ENCODE data around the gene CCNYL1.
"Not testable (repeated sequence)": the region's sequence is repeated elsewhere in the genome, so short reads cannot be mapped to it uniquely, and the experiment has no call there.

The CCNYL1 gene

DNA sequence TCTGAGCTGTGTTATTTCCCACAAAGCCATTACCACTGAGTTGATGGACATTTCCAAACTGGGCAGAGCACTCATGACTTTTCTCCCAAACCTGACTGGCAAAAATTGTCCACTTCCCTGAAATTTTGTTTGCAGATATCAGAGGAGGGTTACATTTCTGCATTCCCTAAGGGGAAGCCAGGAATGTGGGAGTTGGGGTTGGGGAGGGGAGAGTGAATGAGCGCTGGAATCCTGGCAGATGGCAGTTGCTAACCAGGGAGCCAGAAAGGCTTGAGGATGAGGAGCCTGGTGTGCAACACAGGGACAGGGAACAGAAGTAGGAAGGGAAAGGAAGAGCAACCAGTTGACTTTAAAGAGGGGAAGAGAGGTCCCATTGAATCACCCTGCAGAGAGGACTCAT, 14.0 kb upstream of the CCNYL1 start:
- no peak for DNase-seq (ENCODE audit: low read depth)

DNA sequence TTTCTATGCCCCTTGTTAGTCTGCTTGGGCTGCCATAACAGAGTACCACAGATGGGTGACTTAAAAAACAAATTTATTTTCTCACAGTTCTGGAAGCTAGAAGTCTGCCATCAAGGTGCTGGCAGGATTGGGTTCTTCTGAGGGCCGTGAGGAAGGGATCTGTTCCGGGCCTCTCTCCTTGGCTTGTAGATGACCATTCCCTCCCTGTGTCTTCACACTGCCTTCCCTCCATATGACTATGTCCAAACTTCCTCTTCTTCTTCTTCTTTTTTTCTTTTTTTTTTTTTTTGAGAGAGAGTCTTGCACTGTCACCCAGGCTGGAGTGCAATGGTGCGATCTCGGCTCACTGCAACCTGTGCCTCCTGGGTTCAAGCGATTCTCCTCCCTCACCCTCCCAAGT, 13.1 kb upstream of the CCNYL1 start:
- no peak for DNase-seq (ENCODE audit: low read depth)

DNA sequence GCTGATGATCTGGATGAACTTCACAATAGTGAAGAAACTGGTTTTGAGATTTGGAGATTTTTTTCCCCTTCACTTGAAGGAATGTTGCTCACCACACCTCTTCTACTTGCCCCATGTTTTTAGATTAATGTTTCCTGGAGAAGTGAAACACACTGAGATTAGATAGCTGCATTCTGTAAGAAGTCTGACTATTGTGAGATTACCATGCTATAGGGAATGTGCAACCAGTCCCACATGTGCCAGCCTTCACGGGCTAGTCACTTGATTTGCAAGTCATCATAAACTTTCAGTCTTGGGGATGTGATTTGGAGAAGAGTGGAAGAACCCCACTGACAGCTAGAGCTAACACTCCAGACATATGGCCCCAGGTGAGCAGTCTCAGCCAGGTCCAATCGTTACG, 7.4 kb upstream of the CCNYL1 start:
- no peak for DNase-seq (ENCODE audit: low read depth)

DNA sequence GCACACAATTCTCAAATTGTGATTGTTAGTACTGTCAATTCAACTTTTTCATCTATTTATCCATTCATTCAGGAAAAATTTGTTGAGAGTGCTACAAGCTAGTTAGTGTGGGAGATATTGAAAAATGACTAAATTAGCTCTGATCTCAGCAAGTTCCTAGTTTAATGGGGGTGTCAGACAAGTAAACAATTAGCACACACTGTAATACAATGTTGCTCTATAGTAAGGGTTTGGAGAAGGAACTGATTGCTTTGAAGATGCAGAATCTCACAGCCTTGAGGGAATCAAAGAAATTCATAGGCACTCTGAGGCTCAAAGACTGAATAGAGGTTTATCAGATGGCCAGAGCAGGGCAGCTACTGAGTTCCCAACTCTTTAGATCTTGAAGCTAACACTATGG, 6.8 kb upstream of the CCNYL1 start:
- no peak for DNase-seq (ENCODE audit: low read depth)

DNA sequence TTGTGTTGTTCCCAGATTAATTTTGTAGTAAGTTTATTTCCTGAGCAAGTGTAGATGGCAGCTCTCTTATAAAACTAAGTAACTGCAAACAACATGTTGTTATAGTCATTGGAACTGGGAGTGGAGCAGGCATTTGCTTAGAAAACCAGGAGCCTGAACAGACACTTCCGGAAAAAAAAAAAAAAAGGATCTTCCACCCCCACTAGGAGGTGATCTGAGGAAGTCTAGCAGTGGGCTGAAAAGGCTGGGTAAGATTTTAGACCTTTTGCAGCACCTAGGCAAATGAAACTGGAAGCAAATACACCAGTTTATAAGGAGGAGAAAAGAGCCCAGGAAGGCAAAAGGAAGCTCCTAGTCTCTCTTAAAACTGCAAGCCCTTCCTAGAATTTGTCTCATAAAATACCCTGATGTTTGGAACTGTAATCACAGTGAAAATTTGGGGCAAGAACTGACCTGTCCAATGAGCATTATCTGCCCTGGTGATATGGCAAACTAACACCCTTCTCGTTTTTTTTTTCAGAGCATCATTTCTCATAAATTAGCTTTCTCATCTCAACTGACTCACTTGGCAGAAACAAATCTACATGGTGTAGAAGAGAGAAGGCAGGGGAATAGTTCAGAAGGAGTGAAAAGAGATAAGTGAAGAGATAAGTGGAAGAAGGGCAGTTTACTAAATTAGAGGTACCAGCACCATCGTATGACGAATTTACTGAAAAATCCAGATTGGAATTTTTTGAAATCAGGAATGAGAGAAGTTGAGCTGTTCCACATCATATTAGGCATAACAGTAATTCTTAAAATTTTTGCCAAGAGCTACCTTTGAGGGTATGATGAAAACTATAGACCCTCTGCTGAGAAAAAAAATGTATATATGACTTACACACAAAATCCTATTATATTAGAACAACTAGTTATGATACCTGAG, 4.2 kb upstream of the CCNYL1 start:
- no peak for DNase-seq (ENCODE audit: low read depth)

DNA sequence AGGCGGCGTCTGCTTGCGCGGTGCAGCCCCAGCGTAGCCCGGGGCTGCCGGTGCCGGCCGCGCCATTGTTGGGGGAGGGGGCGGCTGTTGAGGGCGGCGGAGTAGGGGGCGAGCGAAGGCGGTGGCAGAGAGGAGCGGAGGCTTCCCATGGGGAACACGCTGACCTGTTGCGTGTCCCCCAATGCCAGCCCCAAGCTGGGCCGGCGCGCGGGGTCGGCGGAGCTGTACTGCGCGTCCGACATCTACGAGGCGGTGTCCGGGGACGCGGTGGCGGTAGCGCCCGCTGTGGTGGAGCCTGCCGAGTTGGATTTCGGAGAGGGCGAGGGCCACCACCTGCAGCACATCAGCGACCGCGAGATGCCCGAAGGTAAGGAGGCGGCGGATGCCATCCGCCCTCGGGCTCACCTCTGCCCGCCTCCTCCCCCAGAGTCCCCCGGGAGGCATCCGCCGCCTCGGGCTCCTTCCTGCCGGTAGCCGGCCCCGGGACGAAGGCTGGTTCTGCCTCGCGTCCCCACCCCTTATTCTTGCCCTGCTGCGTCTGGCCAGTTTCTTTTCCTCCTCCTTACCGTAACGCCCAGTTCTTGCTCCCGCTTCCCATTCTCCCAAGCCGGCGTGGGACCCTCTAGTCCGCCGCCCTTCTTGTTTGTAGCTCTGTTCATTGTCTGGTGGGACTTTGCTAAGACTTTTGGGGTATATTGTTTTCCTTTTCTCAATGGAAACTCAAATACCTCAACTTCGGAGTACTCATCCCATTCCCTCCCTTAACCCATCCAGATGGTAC, 500 bp downstream of the CCNYL1 start:
- peak; percentile 26 for DNase-seq (ENCODE audit: low read depth)

DNA sequence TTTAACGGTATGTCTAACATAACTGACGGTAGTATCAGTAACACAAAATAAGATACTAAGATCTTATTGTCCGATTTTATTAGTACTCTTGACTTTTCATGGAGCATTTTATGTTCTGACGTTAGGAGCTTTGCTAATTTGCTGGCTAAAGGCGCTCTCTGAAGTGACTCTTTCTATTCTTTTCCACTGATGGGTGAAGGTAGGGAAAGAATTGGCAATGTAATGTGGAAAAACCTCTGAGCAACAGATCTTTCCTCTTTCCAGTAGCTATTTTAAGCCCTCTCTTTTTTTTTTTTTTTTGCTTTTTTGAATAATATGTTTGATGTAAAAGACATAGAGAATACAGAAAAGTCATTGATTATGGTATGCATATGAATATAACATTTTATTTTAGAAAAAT, 4.6 kb downstream of the CCNYL1 start:
- no peak for DNase-seq (ENCODE audit: low read depth)

DNA sequence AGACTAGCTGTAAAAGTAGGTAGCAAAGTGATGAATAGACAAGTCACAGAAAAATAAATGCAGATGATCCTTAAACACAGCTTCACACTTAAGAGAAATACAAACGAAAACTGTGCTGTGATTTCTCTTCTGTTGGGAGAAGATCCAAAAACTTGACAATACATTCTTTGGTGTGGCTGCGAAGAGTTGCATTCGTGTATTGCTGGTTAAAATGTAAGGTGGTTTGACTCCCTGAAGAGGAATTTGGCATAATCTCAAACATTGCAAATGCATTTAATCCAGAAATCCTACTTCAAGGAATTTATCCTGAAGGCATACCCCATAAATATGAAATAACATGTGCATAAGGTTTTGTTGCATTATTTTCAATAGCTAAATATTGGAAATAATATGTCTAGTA, 7.1 kb downstream of the CCNYL1 start:
- no peak for DNase-seq (ENCODE audit: low read depth)

DNA sequence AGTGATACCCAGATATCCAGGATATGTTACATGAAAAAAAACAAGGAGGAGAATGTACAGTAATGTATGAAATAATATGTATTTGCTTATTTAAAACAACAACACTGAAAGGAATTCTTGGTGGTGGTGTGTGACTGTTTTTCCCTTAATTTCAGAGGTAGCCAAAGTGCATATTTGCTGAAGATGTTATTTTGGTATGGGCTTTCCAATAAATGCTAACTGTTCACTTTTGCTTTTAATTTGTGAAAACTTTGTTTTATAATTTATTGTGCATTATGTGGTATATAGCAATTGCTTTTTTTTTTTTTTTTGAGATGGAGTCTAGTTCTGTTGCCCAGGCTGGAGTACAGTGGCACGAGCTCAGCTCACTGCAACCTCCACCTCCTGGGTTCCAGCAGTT, 7.6 kb downstream of the CCNYL1 start:
- DNase-seq (ENCODE audit: low read depth), result no peak

DNA sequence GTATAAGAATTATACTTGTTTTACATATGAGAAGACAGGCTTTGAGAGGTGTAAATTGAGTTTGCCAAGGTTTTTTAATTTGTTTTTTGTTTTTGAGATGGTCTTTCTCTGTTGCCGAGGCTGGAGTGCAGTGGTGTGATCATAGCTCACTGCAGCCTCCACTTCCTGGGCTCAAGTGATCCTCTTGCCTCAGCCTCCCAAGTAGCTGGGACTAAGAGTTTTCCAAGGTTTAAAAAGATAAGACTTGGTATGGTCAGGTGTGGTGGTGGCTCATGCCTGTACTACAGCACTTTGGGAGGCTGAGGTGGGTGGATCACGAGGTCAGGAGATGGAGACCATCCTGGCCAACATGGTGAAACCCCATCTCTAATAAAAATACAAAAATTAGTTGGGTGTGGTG, 8.2 kb downstream of the CCNYL1 start:
- not testable (repeated sequence) for DNase-seq (ENCODE audit: low read depth)

DNA sequence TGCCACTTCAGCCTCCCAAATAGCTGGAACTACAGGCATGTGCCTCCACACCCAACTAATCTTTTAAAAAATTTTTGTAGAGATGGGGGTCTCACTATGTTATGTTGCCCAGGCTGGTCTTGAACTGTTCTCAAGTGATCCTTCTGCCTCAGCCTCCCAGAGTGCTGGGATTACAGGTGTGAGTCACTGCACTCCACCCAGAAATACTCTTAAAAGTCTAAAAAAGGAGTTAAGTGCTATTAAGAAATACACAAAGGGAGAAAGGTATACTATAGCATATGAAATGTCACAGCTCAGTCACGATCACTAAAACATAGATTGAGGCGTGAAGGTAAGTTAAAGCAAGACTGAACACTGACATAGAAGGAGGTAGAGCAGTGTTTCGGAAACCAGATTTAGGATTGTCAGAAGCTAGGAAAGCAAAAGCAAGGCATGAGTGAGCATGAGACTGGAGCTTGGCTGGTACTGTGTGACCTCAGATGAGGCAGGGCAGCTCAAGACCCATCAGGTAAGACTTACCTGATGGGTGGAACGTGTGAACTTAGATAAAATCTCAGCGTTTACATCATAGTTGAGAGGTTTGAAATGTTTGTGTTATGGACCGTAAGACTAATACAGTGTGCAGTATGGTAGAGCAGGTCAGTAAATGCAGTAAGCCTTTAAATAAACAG, 9.2 kb downstream of the CCNYL1 start:
- DNase-seq (ENCODE audit: low read depth), result no peak

DNA sequence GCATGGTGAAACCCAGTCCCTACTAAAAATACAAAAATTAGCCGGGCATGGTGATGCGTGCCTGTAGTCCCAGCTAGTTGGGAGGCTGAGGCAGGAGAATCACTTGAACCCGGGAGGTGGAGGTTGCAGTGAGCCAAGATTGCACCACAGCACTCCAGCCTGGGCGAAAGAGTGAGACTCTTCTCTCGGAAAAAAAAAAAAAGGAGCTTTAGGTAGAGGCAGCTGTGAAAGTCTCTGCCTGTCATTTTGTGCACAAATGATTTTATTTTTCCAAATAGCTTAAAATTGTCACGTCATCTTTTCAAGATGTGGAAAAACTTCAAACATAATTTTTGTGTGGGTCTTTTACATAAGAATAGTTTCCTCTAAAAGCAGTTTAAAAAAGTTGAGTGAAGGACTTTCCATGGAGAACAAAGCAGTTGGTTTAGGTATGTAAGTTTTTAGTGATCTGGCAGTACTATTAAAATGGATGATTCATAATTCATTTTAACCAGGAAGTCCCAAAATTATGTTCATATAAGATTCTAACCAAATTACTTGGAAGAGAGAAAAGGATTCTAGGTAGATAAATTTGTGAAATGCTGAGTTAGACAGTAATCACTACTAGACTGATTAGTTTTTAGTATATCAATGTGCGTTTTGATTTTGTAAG, 11.5 kb downstream of the CCNYL1 start:
- no peak for DNase-seq (ENCODE audit: low read depth)

DNA sequence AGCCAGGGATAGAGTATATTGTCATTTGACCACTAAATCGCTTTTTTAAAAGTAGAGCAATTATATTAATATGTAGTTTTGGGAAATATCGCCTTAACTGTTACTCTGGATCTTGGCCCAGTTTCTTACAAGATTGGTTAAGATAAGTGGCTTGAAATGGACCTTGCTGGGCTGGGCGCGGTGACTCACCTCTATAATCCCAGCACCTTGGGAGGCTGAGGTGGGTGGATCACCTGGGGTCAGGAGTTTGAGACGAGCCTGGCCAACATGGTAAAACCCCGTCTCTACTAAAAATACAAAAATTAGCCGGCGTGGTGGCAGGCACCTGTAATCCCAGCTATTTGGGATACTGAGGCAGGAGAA, 12.0 kb downstream of the CCNYL1 start:
- DNase-seq (ENCODE audit: low read depth), result not testable (repeated sequence)

DNA sequence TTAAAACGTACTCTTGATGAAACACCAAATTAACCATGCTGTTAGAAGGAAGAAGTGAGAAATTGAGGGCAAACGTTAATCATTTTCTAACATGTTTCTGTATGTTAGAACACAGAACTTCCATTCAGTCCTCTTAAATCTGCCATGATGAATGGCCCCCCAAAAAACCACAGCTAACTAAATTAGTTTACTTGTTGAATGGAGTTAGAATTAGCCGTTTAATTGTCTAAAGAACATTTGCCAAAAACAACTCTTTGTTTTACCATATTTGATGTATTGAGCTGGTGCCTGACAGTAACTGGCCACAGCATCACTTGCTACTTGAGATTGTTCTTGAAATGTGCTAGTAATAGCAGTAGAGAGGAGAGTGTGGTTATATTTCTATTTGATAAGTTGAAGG, 12.7 kb downstream of the CCNYL1 start:
- no peak for DNase-seq (ENCODE audit: low read depth)

DNA sequence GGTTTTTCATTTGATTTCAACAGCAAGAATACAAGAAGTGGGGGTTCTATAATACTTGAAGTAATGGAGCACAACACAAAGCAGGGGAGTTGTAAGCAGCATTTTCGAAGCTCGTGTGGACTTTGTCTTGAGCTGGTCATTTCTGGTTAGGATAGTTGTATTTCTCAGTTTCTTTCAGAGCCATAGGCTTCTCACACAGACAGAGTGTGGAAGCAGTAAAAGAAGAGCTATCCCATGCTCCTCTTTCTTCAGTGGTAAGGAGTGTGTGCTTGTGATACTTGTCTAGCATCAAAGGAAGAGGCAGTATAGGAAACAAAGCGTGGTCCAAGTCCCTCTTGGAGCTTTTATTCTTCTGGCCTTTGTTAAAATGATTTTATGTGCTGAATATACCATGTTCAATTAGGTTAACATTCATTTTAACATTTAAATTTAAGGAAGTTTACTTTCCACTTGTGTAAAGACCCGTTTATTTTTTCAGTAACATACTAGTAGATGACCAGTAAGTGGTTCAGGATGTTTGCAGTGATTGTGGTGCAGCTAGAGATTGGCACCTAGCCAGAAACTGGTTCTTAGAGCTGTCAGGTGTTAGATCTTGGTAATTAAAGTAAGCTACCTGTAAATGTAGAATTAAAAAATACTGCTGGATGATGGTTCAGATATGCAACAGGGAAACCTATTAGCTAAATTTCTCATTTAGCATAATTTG, 14.6 kb downstream of the CCNYL1 start:
- no peak for DNase-seq (ENCODE audit: low read depth)

DNA sequence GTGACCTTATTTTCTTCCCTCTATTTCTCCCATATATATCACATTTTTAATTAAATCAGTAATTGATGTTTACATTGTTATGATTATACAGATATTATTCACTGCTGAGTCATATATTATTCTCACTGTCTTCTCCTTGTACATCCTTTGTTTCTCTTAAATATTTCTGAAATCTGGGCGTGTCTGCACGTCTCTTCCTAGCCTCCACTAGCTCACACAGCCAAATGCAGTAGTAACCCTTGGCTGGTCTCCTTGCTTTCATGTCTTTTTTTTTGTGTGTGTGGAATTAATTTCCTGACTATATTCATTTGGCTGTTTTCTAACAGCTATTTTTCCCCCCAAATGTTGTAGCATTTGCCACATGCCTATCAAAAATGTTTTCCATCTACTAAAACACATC, 15.8 kb downstream of the CCNYL1 start:
- no peak for DNase-seq (ENCODE audit: low read depth)

DNA sequence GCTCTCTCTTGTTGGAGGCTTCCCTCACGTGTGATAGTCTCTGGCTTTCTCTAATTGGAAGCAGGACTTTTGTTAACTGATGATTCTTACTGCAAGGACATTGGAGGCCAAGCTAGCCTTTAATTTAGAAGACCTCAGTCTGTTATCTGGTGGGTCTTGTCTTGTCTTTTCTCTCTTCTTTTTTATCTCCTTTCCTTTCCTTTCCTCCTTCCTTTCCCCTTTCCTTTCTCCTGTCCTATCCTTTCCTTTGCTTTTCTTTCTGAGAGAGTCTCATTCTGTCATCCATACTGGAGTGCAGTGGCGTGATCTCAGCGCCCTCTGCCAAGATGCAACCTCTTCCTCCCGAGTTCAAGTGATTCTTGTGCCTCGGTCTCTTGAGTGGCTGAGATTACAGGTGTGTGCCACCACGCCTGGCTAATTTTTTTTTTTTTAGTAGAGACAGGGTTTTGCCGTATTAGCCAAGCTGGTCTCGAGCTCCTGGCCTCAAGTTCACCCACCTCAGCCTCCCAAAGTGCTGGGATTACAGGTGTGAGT, 18.1 kb downstream of the CCNYL1 start:
- no peak for DNase-seq (ENCODE audit: low read depth)

DNA sequence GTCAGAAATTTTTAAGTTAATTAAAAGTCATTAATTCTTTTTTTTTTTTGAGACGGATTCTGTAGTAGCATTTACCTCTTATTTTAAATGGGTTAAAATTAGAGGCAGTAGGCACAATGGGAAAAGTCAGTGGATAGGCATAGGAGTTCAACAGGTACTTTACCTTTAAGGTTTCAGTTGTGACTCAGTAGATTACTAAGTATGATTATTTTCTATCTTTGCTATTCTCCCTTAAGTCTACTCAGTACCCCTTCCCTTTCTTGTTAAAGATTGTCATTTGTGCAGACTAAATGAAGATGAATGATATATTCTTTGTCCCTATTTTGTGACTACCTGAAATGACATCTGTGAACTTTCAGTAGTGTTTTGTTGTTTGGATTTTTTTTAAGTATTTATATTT, 19.7 kb downstream of the CCNYL1 start:
- no peak for DNase-seq (ENCODE audit: low read depth)

DNA sequence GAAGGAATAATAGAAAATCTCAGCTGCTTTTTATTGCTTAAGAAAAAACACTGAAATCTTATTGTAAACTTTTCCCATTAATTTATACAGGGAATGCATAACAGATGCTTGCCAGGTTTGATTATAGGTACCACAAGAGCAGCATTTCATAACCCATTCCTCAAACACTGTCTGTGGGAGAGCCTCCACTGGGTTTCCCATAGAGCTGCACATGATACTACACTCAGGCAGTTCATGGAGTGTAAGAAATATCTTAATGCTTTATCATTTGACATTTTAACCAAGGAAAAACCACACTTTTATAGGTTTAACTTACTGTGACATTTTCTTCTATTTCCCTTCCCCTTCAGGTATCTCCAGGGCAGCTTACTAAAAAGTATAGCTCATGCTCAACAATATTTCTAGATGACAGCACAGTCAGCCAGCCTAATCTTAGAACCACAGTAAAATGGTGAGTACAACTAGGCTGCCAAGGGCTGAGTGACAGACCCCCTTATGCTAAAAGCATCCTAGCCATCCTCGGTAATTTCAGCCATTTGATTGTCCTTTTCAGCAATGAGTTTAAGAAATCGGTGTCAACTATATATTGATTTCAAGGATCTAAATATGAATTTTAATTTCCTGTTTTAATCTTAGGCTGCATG, 22.3 kb downstream of the CCNYL1 start:
- DNase-seq (ENCODE audit: low read depth), result no peak

DNA sequence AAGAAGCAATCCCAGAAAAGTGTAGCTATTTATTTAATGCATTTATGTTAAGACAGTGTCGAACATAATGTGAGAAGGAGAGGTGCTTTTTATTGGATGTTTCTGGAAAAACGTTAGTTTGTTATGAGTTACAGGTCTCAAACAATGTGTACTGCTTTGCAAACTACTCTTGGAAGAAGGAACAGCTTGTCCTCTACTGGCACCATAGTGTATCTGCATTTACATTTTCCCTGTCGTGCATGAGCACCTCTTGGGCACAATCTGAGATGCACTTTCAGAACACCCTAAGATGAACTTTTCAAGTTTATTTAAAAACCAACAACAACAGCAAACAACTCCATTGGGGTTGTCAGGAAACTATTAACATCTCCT, 22.8 kb downstream of the CCNYL1 start:
- DNase-seq (ENCODE audit: low read depth), result no peak

Measured in T follicular helper cell (primary cell).